CD4-positive, alpha-beta T cell treated with Interleukin-6 for 4 hours (primary cell): ENCODE measurements around the gene EHF.
"Not testable (repeated sequence)": the region's sequence is repeated elsewhere in the genome, so short reads cannot be mapped to it uniquely, and the experiment has no call there.

Source experiments
- DNase-seq: peaks from one replicate; pipeline ENCODE4 v3.0.0-alpha.2; 2020; ENCODE audit warnings: mixed read lengths

The EHF gene

DNA sequence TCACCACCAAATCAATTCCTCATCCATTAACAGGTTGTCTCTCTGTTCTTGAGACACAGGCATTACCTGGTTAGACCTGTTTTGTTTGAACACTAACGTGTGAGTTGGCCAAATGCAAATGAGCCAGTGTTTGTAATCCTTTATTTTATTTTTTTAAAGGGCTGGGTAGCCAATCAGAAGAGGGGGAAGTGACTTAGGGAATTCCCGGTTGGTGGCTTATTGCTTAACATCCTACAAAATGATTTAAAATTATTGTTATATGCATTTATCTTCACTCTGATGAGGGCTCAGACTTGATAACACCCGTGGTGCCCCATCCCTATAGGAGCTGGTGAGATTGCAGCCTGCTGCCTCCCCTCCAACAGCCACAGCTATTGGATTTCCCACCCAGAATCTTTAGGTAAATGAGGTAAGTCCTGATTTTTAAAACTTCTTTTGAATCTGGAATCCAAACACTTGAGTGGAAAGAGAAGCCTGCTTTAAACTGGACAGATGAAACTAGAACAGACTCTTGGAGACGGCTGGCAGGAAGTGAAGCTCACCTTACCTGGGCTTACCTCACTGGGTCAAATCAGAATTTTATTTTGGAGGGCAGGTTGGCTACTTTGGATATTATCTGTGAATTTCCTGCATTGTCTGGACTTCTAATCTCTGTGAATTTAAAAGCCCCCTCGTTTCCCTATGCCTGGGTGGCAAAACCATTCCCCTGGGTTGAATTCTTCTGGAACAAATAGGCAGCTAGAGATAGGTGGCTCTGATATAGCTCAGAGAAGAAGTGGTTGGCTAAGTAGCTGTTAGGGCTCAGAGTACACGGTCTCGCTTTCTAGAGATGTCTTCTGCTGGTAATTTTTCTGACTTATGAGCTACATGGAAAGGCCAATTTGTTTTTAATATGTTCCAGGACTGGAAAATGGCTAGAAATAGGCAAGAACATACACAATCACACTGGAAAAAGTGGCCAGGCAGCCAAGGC lies at the start of gene EHF:
Gene EHF (plus strand): TSS at position 274 of the 973 bp plus-strand sequence. CDS start 21,538 bp downstream, outside the sequence.
- DNase-seq, result no peak

DNA sequence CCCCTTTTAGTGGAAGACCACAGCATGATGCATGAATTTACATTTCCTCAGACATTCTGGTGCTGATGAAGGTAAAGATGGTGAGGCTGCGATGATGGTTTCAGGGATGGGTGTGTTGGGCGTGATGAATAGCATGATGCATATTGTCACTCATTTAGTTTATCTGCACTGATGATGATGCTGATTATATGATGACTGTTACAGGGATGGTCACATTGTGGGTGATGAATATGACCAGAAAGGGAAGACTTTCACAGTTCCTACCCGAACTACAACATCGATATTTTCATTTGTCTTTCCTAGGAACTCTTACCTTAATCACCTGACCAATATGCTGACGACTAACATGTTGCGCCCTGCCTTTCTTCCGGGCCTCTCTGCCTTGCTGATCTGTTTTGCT lies 47.4 kb upstream of the EHF start:
- no peak for DNase-seq

DNA sequence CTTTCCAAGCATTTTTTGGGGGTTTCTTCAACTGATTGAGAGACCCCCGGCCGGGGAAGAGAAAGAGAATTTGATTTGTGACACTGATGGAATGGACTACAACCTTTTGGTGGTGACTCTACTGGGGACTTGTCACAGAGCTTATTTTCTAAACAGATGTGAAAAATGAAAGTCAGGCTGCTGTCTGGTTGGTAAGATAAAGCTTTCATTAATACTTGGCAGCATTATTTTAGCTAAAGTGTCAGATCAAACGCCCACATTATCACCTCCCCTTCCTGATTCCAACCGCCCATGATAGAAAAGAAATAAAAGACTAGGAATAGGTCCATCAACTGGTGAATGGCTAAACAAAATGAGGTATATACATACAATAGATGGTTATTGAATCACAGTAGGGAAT lies 45.6 kb upstream of the EHF start:
- no peak for DNase-seq

DNA sequence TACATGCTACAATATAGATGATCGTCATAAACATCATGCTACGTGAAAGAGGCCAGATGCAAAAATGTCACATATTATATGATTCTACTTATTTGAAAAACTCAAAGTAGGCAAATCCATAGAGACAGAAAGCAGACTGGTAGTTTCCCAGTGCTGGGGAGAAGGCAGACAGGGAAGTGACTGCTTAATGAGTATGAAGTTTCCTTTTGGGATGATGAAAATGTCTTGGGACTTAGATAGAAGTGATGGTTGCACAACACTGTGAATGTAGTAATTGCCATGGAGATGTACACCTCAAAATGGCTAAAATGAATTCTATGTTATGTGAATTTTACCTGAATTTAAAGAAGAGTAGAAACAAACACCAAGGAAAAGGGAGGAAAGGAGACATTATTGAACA lies 45.2 kb upstream of the EHF start:
- DNase-seq, result no peak

DNA sequence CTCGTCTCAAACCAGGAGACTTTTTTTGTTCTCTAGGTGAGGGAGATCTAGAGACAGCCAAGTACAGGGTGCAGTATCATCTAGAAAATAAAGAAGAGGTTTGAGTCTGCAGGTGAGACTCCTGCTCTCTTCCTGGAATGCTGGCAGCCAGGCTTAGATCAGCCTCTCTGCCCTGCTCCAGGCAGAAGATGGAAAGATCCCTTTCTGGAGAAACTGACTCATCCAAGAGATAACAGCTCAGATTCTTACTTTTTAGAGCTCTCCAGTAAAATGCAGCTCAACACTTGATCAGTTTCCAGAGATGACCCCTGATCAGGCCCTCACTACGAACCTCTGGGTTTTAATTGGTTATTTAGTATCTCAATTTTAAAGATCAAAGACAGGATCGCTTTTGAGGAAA lies 44.6 kb upstream of the EHF start:
- DNase-seq, result no peak

DNA sequence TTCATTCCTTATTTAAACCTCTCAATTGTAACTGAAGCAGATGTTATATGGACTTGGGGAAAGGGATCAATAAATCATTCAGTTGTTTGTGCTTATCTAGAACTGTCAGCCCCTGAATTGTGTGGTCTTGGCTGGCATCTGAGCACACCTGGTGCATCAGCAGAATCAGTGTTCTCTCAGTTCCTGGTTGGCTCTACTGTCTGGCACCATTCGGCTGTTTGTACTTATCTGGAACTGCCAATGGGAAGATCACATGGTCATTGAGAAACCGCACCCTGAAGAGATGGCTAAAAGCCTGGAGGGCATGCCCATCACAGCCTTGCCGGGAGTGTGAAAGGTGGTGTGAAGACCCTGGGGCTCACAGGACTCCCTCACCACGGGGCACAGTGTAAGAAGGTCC lies 37.1 kb upstream of the EHF start:
- no peak for DNase-seq

DNA sequence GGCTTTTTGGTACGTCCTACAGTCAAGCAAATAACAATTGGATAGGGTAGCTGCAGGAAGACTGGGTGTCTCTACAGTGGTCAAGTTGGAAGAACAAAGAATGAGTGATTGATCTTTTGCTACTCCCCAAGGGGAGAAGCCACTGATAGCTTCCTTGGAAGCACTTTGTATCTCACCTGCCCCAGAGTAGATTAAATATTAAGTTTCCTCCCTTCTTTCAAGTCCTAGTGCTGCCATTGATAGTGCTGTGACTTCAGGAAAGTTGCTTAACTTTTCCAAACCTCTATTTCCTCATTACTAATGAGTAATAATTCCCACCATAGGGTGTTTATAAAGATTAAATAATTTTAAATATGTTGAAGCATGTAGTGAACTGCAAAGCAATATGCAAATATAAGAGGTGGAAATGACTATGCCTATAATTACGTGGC lies 35.6 kb upstream of the EHF start:
- no peak for DNase-seq

DNA sequence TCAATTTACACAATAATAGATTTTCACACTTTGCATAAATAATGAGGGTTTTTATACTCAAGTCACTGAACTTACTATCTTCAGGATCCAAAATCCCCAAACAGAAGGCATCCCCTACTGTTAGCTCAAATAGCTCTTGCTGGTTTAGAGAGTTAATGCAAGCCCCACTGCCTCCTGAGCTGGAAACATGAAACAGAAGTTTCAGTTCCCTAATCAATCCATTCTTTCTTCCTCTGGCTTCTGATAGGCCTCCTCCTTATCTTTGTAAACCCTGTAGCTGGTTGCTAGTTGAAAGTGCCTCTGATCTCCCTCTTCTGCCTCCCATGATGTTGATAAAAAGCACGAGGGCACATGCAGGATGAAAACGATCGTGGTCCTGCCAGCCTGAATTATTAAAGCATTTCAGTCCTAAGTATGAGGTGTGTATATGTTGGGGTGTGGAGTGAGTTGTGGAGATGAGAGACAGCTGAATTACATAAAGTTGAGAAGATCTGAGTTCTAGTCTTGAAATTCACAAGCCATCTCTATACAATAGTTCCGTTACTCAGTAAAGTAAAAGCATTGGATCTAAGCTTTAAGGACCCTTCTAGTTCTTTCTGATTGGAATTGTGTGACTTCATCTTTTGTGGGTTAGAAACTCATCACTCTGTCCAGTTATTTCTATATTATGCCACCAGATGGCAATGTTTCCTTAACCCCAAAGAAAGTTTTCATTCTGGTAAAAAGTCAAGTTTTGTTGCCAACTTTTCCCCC lies 35.0 kb upstream of the EHF start:
- DNase-seq, result no peak

DNA sequence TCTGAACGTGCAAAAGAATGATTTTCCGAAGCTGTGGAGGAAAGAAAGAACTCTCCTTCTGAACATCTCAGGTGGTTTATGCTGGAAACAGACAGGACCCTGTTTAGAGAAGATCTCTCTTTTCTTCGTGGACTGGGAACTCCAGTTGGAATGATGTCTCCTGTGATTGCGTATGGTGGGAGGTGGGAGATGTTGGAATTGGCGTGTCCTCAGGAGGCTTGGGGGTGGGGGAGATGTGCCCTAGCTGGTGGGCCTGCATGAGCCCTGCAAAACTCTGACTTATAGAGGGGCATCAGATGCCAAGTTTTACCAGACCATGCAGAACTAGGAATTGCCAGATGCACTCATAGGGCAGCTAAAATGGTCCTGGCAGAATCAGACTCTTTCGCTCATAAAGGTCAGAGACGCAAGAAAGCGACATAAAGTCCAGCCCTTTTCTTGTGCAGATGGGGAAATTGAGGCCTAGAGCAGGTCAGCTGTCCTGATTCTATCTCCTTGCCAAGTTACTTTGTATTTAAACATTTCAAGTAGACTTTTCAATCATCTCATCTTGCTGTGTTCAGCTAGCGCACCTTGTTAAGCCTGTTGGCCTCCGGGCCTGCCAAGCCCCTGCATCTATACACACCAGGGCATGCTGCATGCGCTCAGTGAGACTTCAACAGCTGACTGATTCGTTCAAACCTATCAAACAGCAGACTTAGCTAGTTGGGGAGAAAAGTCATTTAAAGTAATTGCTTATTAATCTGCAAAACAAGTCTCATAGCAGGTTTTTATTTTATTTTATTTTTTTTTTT lies 34.2 kb upstream of the EHF start:
- DNase-seq, result no peak

DNA sequence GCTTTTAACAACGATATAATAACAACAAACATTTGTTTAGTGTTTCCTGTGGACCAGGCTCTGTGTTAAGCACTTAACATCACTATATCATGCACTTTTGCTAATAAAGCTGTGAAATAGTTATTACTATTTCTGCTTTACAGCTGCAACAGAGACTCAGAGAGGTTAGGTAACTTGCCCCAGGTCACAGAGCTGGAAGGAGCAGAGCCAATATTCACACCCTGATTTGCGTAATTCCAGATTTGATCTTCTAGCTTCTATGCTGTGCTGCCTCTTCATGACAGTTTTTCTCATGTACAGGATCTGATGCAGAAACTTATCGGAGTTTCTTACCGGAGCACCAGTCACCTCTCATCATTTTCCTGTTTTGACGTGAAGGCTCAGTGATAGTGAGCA lies 33.6 kb upstream of the EHF start:
- no peak for DNase-seq

DNA sequence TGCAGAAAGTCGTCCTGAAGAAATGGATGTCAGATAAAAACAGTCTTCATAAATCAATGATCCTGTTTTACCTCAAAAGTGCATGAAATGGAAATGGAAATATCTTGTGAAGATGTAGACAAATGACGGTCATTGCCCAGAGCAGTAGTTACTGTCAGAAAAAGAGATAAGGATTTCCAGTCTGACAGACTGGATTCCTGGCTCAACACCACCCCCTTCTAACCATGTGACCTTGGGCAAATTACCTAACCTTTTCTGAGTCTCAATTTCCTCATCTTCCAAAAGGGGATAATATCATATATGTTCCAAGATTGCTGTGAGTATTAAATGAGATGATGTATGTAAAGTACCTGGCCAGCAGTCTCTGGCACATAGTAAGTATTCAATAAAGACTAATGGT lies 32.9 kb upstream of the EHF start:
- DNase-seq, result no peak

DNA sequence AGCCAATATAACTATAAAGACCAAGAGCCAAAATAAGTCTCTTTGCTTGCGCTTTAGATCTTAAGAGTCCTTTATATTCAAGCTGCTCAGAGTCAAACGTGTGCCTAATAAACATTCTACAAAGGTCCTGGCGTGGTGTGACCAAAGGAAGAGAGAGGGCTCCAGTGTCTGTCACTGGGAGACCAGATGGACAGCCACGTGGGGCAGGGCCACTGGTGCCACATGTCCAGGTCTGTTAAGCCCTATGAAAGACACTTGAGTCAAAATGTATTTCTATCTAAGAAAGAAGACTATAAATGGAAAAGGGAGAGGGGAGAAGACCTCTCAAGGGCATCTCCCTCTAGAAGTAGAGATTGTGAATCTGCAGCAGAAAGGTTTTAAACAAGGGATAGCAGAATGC lies 32.2 kb upstream of the EHF start:
- no peak for DNase-seq

DNA sequence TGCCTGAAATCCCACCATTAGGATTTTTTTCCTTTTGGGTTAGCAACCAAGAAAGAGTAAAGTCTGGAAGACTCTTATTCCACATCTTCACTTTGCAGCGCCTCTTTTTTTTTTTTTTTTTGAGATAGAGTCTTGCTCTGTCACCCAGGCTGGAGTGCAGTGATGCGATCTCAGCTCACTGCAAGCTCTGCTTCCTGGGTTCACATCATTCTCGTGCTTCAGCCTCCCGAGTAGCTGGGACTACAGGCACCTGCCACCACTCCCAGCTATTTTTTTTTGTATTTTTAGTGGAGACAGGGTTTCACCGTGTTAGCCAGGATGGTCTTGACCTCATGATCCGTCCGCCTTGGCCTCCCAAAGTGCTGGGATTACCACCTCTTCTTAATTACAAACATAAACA lies 31.7 kb upstream of the EHF start:
- DNase-seq, result not testable (repeated sequence)

DNA sequence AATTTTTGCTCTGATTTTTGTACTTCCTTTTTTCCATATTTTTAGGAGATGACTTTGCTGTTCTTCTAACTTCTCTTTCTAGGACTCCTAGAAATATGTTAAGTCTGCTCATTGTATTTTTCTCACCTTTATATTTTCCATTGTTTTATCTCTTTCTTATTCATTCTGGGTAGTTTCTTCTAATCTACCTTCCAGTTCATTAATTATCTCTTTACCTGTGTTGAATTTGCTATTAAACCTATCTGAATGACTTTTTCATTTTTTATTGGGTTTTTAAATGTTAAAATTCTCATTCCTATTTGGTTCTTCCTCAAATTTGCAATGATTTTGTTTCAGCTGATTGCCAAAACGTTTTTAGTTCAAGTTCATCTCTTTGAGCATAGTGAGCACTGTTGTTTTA lies 27.8 kb upstream of the EHF start:
- DNase-seq, result no peak

DNA sequence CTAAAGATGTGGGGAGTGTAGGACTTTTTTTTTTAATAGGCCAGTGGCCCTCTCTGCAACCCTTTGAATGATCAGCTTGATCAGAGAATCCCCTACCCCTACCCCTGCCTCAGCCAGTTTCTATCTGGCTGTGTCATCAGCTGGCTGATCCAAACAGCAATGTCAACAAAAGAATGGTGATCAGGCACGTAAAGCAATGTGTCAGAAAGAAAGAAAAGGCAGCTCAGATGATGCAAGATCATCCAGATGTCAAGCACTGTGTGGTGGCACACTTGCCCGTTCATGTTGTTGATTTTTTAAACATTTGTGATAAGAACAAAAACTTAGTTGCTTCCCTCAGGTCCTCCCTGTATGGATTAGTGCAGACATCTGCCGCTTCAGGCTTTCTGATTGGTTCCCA lies 26.3 kb upstream of the EHF start:
- DNase-seq, result no peak

DNA sequence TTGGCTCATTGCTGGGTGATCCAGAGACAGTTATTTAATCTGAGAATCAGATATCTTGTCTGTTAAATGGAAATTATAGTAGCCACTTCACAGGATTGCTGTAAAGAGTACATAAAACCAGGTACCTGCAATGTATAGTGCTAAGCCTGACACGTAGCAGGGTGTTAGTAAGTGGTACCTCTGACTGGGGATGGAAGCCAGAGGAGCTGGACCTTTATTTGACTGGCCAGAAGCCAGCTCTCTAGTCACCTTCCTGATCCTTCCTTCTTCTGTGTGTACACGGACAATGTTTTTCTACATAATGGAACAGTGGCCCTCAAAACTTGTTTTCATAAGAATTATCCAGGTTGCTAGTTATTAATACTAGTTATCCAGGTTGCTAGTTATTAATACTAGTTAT lies 25.5 kb upstream of the EHF start:
- no peak for DNase-seq

DNA sequence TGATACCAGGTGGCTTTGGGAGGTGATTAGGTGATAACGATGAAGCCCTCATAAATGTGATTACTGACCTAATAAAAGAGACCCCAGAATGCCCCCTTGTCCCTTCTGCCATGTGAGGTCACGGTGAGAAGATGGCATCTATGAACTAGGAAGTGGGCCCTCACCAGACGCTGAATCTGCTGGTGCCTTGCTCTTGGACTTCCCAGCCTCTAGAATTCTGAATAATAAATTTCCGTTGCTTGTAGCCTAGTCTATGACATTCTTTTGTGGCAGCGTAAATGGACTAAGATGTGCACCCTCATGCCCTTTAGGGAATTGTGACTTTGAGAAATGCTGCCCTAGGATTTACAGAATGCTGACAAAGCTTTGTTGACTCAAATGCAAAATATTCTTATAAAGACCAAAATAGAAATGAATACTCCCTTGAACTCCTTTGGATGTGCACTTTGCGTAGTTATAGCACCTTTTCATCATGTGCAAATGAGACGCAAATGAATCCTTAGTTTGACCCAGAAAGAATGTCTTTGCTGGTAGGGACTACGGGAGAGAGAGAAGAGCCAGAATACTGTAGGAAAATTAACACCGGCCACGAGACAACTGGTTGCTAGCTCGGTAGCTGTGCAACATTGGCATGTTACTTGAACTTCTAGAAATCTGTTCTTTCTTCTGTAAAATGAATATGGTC lies 24.8 kb upstream of the EHF start:
- DNase-seq, result no peak

DNA sequence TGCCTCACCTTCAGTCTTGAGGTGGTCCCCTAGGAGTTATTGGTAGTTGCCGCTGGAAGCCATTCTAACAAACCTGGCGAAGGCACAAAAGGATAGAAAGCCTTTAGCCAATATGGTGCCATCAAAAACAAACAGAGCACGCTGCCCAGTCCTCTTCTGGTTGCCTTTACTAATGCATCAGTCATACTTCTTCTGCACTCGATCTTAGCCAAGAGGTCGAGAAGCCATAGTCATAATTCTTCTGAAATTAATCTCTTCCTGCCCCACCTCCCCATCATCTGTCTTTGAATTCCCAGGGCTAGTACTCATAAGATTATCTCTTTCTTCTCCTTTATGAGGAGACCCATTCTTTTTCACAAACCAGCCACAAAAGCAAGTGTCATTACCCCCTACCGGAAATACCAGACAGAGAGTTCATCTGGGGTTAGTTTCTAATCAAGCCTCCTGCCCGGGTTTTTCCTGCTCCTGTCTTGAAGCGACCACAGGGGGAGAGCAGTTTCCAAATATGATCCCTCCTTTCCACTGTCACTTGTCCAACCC lies 21.4 kb upstream of the EHF start:
- DNase-seq, result no peak

DNA sequence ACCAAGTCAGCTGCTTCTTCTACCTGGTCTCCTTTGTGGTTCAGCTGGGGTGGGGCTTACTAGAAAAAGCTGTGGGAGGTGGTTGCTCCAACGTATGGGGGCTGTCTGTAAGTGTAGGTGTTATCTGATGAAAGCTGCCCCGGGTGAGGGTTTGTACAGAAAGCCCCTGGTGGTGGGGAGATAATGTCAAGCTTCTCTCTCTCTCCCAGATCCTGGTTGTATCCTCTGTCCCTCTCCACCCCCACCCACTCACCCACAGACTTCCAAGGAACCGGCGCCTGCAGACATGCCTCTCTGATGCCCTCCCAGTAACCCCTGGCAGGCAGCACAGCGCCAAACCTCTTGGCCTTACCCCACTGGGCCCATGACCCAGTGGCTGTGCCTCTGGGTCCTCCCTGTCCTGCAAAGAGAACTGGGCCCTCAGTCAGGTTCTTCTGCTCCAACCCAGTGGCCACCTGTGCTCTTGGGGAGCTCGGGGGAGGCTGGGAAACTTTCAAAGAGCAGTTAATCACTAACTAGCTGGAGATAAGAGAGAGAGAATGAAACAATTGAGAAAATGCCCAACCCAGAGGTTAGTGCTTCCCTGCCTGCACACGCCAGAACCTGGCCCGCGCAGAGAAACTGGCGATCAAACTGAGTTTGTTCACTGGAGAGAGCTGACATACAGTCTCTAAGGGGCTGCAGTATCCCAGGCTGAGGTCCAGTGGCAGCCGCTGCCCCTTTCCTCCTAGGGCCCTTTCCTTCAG lies 20.4 kb upstream of the EHF start:
- DNase-seq, result no peak

DNA sequence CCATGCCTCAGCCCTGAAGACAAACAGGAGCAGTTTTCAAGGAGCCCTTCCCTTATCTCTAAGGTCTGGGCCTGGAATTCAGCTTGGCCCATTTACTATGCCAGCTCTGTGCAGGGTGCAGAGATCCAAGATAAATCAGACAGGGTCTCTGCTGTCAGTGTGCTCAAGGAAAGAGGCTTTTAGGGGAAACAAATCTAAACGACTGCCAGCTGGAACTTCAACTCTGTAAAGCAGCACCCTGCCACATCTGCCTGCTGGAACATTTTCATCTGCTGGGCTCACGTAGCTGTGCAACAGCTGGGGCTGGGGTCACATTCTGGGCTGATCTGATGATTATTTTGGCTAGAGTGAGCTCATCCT lies 19.8 kb upstream of the EHF start:
- no peak for DNase-seq

DNA sequence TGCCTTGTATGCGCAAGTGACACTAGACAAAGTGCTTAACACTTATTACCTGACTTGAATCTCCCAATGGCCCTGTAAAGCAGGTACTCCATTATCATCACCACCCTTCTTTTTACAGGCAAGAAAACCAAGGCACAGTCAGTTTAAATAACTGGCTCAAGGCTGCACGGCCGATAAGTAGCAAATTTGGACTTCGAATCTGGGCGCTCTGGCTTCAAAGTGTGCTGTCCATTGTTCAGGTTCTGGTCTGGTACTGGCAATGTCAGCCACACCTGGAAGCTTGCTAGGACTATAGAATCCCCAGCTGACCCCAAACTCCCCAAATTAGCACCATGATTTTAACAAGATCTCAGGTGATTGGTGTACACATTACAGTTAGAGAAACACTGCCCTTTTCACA lies 19.3 kb upstream of the EHF start:
- DNase-seq, result no peak

DNA sequence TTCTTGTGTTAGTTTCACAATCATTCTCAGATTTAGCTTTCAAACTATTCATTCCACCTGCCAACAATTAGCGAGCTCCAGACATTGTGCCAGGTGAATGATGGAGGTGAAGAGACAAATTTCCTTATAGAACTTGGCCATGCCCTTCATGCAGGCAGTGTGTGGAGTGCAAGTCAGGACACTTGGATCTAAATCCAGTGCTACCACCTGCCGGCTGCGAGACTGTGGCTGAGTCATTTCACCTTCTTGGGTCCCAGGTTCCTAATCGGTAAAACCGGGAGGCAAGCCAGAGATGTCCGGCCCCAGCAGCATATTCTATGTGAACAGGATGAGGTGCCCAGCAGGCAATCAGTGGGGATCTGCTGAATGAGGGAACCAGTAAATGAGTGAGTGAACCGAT lies 18.6 kb upstream of the EHF start:
- no peak for DNase-seq
